Nephron (organoid): ENCODE measurements around the gene CDH4.
"Not testable (repeated sequence)": the region's sequence is repeated elsewhere in the genome, so short reads cannot be mapped to it uniquely, and the experiment has no call there.

Source experiments
- H3K27ac Mint-ChIP-seq, 3 experiments: 2 replicates each; pipeline ENCODE4 v1.8.0; 2020; ENCODE audit warnings: mixed read lengths in 3 of 3, mild to moderate bottlenecking in 2 of 3, moderate library complexity in 1 of 3
- H3K27me3 Mint-ChIP-seq: 2 replicates; pipeline ENCODE4 v1.8.0; 2021; ENCODE audit warnings: low read depth, mild to moderate bottlenecking, moderate library complexity, mixed read lengths
- H3K36me3 Mint-ChIP-seq: 2 replicates; pipeline ENCODE4 v1.8.0; 2020; ENCODE audit warnings: low read depth, mixed read lengths
- H3K4me1 Mint-ChIP-seq: 2 replicates; pipeline ENCODE4 v1.8.0; 2020; ENCODE audit warnings: mixed read lengths
- H3K4me3 Mint-ChIP-seq, 3 experiments: 2 replicates each; pipeline ENCODE4 v1.8.0; 2020; ENCODE audit warnings: mild to moderate bottlenecking in 3 of 3, mixed read lengths in 3 of 3, moderate library complexity in 2 of 3
- H3K9me3 Mint-ChIP-seq: 2 replicates; pipeline ENCODE4 v1.8.0; 2020; ENCODE audit warnings: mixed read lengths
- TF ChIP-seq, protein P1 (sequence below), 3 experiments: fragments of 200-600 bp; sonication (generic); IDR thresholded peaks; one replicate each; pipeline ENCODE4 v1.5.0; 2021; ENCODE audit warnings: antibody characterized with exemption in 3 of 3; ENCODE audit not compliant: unreplicated experiment in 3 of 3

Gene CDH4

DNA sequence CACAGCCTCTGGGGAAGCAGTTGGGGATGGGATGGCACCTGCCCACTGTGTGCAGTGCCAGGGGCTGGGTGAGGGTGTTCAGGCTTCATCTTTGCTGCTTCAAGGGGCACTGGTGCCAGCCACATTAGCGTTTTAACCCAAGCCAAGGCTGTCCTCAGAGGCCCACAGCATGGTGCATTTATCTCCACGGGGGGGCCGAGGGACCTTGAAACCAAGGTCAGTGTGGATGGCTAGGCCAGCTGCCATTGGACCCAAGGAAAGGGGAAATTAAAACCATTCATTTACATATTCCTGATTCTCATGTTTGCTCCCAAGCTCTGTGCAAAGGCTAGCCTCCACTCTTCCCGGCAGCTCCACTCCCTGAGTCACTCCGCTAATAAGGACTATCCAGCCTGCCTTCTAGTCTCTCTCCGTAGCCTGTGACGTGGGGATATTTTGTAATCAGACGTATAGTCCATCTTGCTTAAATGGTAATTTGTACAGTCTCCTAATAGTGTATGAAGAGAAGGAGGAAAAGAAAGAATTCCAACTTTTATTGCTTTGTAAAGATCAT is 197.1 kb downstream of the CDH4 start:
- H3K4me3 Mint-ChIP-seq: no peak overlapping the region
- H3K27ac Mint-ChIP-seq: no peak overlapping the region
- no peaks in the 10 kb centered on the region for H3K36me3 Mint-ChIP-seq
- TF ChIP-seq, protein P1, sequence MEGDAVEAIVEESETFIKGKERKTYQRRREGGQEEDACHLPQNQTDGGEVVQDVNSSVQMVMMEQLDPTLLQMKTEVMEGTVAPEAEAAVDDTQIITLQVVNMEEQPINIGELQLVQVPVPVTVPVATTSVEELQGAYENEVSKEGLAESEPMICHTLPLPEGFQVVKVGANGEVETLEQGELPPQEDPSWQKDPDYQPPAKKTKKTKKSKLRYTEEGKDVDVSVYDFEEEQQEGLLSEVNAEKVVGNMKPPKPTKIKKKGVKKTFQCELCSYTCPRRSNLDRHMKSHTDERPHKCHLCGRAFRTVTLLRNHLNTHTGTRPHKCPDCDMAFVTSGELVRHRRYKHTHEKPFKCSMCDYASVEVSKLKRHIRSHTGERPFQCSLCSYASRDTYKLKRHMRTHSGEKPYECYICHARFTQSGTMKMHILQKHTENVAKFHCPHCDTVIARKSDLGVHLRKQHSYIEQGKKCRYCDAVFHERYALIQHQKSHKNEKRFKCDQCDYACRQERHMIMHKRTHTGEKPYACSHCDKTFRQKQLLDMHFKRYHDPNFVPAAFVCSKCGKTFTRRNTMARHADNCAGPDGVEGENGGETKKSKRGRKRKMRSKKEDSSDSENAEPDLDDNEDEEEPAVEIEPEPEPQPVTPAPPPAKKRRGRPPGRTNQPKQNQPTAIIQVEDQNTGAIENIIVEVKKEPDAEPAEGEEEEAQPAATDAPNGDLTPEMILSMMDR (IDR thresholded peaks at IDR 0.05; ENCODE audit: unreplicated experiment in 3 of 3): no peak
- H3K9me3 Mint-ChIP-seq: no peaks in the 10 kb centered on the region
- no peaks in the 10 kb centered on the region for H3K27me3 Mint-ChIP-seq
- peaks cover 16% of the 10 kb centered on the region for H3K4me1 Mint-ChIP-seq

DNA sequence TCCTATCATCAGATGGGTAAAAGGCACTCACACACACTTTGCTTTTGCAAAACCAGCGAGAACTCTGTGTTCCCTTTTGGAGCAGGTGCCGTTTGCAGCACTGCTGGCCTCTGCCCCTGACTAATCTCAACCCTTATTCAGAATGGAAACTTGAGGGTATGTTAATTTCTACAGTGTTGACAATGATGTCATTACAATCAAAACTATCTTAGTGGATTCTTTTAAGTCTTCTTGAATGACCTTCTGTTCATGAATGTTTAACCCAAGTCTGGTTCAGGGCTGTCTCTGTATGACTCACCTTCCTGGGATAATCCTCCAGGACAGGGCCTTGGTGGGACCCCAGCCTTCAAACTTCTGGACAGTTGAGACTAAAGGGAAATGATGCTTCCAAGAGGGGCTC is 197.9 kb downstream of the CDH4 start:
- no peaks in the 10 kb centered on the region for H3K27me3 Mint-ChIP-seq
- H3K4me3 Mint-ChIP-seq: no peak overlapping the region
- H3K9me3 Mint-ChIP-seq: no peaks in the 10 kb centered on the region
- TF ChIP-seq, protein P1 (IDR thresholded peaks at IDR 0.05; ENCODE audit: unreplicated experiment in 3 of 3): no peak
- no peaks in the 10 kb centered on the region for H3K36me3 Mint-ChIP-seq
- peaks cover 16% of the 10 kb centered on the region for H3K4me1 Mint-ChIP-seq
- no peak overlapping the region for H3K27ac Mint-ChIP-seq

DNA sequence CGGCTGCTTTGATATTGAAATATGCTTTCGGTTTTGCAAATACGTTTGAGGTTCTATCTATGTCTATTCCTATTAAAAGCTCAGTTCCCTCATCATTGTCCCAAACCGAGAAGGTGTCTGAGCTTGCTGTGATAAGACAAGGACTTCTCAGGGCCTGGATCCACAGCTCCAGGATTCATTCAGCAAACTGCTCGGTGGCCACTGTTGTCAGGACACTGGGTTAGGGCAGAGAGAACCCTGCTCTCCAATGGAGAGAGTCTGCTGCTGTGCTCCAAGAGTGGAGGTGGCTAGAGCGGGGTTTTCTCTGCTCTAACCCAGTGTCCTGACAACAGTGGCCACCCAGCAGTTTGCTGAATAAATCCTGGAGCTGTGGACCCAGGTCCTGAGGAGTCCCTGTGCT is 198.5 kb downstream of the CDH4 start:
- Mint-ChIP-seq H3K27me3 (no peaks in the 10 kb centered on the region), H3K27ac (no peak overlapping the region), H3K4me1 (peaks cover 16% of the 10 kb centered on the region), H3K9me3 (no peaks in the 10 kb centered on the region), H3K36me3 (no peaks in the 10 kb centered on the region), H3K4me3 (no peak overlapping the region)
- TF ChIP-seq, protein P1 (IDR thresholded peaks at IDR 0.05; ENCODE audit: unreplicated experiment in 3 of 3): no peak

DNA sequence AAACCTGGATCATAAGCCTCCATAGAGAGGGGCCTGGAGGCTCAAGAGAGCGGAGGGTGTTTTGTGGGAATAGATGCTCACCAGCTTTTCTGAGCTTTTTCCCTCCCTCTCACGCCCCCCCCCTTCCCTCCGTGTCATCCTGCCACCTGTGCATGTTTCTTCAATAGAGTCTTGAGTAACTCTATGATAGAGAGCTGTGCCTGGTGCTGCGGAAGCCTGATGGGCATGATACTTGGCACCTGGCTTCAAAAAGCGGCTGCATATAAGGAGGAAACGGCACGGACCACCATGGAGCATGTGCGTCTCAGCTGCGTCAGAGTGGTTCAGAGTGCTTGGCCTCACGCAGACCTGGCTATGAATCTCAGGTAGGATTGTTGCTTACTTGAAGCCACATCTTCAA is 198.9 kb downstream of the CDH4 start:
- Mint-ChIP-seq H3K9me3 (no peaks in the 10 kb centered on the region), H3K4me3 (no peak overlapping the region), H3K27me3 (no peaks in the 10 kb centered on the region), H3K27ac (no peak overlapping the region), H3K4me1 (peaks cover 16% of the 10 kb centered on the region), H3K36me3 (no peaks in the 10 kb centered on the region)
- TF ChIP-seq, protein P1 (IDR thresholded peaks at IDR 0.05; ENCODE audit: unreplicated experiment in 3 of 3): no peak

DNA sequence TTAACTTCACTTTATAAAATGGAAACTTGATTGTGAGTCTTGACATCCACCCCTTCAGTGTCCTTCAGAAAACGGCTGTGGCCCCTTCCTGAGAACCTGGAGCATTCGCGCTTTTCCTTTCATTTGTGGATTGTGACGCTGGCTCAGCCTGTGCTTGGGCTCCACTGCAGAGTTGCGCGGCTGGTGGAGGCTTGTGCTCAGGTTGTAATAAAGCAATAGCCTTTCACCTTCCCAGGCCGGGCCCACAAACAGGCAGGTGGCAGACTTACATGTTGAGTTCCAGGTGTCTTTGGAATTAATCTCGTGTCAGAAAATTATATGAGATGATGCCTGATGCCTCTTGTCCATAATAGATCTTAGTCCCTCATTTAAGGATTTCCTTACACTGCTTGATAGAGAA is 199.9 kb downstream of the CDH4 start:
- TF ChIP-seq, protein P1 (IDR thresholded peaks at IDR 0.05; ENCODE audit: unreplicated experiment in 3 of 3): no peak
- no peak overlapping the region for H3K4me3 Mint-ChIP-seq
- peak overlapping the region in 1 of 3 experiments; percentile 32 for H3K27ac Mint-ChIP-seq
- no peaks in the 10 kb centered on the region for H3K27me3 Mint-ChIP-seq
- H3K4me1 Mint-ChIP-seq: peaks cover 16% of the 10 kb centered on the region
- H3K9me3 Mint-ChIP-seq: peaks cover 3% of the 10 kb centered on the region
- no peaks in the 10 kb centered on the region for H3K36me3 Mint-ChIP-seq

DNA sequence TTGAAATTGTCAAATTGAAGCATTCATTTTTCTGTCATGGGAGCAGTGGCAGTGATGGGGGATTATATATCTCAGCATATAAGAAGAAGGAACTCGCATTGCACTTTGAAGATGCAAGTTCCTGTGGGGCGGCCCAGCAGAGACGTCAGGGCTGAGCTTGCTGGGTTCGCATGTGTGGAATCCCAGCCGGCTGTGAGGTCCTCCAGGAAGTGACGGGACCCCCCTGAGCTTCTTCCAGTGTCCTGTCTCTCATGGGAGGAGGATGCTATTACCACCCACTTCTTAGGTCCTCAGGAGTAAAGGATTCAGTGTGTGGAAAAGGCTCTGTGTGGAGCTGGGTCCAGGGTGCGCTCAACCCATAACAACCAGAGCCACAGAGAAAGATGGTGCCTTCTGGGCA is 201.2 kb downstream of the CDH4 start:
- H3K4me3 Mint-ChIP-seq: no peak overlapping the region
- H3K27me3 Mint-ChIP-seq: no peaks in the 10 kb centered on the region

DNA sequence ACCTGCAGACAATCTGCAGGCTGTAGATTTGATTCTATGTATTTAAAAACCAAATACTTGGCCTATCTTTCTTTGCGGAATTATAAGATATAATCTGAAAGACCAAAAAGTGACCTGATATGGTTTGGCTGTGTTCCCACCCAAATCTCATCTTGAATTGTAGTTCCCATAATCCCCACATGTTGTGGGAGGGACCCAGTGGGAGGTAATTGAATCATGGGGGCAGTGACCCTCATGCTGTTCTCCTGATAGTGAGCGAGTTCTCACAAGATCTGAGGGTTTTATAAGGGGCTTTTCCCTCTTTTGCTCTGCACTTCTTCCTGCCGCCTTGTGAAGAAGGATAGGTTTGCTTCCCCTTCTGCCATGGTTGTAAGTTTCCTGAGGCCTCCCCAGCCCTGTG is 201.6 kb downstream of the CDH4 start:
- H3K4me3 Mint-ChIP-seq, H3K36me3 Mint-ChIP-seq, H3K9me3 Mint-ChIP-seq, H3K27ac Mint-ChIP-seq, H3K4me1 Mint-ChIP-seq, H3K27me3 Mint-ChIP-seq: not testable (repeated sequence)

More for the DNA sequence above, 201.2 kb downstream of the CDH4 start:
- TF ChIP-seq, protein P1 (IDR thresholded peaks at IDR 0.05; ENCODE audit: unreplicated experiment in 3 of 3): no peak
- peaks cover 3% of the 10 kb centered on the region for H3K9me3 Mint-ChIP-seq
- no peaks in the 10 kb centered on the region for H3K36me3 Mint-ChIP-seq
- no peak overlapping the region for H3K27ac Mint-ChIP-seq
- peaks cover 9% of the 10 kb centered on the region for H3K4me1 Mint-ChIP-seq
